ENCODE measurements around the gene NOTCH4. TPM values are rescaled to one million over a fixed set of nuclear protein-coding genes. Genes with fewer than 3 reads are reported as not detected.

Gene NOTCH4
- total RNA-seq, 1 experiment from 2014 or later = 0.43 TPM

DNA sequence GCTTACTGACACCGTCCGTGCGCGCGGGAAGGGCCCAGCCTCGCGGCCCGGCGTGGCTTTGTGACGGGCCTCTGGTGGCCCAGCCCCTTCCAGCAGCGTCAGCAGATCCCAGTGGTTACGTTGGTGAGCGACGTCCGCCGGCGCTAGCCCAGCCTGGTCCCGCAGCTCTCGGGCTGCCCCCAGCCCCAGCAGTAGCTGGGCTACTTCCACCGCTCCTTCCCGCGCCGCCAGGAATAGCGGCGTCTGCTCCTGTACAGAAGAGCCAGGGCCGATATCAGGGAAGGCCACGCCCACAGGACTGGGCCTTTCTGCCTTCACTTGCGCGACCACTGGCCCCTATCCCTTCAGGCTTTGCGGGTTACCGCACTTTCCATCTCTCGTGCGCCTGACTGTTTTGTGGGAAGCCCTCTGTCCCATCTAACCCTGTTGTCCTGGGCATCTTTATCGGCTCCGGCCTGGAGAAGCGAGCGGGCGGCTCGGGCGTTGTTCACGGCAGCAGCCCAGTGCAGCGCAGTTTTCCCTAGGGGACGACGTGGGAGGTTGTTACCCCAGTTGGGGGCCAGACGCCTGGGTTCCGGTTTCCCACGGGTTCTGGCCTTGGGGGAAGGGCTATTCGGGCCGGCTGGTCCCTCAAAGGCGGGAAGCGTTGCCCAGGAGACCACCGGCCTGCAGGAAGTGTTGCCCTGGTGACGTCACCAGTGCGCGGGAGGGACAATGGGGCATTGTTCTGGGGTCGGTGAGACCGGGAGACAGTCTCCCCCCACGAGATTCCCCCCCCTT lies 27.8 kb downstream of the NOTCH4 start:
- peaks cover 16% of the 10 kb centered on the region for H3K4me1 Mint-ChIP-seq (ENCODE audit: low read depth, unreplicated experiment)
- no peaks in the 10 kb centered on the region for H3K27me3 Mint-ChIP-seq (ENCODE audit: insufficient read depth, unreplicated experiment)
- peaks cover 12% of the 10 kb centered on the region for H3K4me1 ChIP-seq
- DNase-seq = peak; percentile 77 to 85
- no peaks in the 10 kb centered on the region for H3K9me3 ChIP-seq
- TSS peak; percentile 86 for BruUV-seq (replicated peaks)
- peak overlapping the region; percentile 95 for H3K4me3 ChIP-seq (ENCODE audit: low read depth, low read length)
- no peaks in the 10 kb centered on the region for H3K27me3 ChIP-seq (replicated peaks; ENCODE audit: control insufficient read depth, insufficient read depth, low read length)
- H3K27ac Mint-ChIP-seq (ENCODE audit: unreplicated experiment) = peak overlapping the region; percentile 99
- H3K36me3 Mint-ChIP-seq (ENCODE audit: insufficient read depth, unreplicated experiment) = peaks cover 16% of the 10 kb centered on the region
- TF ChIP-seq, protein P1, sequence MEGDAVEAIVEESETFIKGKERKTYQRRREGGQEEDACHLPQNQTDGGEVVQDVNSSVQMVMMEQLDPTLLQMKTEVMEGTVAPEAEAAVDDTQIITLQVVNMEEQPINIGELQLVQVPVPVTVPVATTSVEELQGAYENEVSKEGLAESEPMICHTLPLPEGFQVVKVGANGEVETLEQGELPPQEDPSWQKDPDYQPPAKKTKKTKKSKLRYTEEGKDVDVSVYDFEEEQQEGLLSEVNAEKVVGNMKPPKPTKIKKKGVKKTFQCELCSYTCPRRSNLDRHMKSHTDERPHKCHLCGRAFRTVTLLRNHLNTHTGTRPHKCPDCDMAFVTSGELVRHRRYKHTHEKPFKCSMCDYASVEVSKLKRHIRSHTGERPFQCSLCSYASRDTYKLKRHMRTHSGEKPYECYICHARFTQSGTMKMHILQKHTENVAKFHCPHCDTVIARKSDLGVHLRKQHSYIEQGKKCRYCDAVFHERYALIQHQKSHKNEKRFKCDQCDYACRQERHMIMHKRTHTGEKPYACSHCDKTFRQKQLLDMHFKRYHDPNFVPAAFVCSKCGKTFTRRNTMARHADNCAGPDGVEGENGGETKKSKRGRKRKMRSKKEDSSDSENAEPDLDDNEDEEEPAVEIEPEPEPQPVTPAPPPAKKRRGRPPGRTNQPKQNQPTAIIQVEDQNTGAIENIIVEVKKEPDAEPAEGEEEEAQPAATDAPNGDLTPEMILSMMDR (IDR thresholded peaks at IDR 0.05; ENCODE audit: insufficient read depth in 1 of 2, low read depth in 1 of 2, low read length in 1 of 2, severe bottlenecking in 1 of 2, unreplicated experiment in 1 of 2) = peak in 1 of 2 experiments; percentile 7
- intact Hi-C loops (cut with micrococcal nuclease; ENCODE audit: unreplicated experiment) = loop anchor here (1.0 to 10.0 kb wide), 4 partner anchors 19 to 769 kb away; partner anchors contain the start of genes BRD2 and PPT2
- CTCF ChIA-PET = interaction anchor here (0.5 to 1.7 kb wide), 24 partner anchors 10 to 789 kb away, joined by 3 to 24 read pairs (median 4); partner anchors contain the start of genes ATF6B, FKBPL, PRRT1 and RNF5
- POLR2A ChIA-PET = interaction anchor here (0.5 to 1.5 kb wide), 15 partner anchors 9 to 776 kb away, joined by 3 to 29 read pairs (median 4); partner anchors contain the start of genes AGPAT1, ATF6B, DXO and FKBPL
- H3K4me3 Mint-ChIP-seq (ENCODE audit: unreplicated experiment) = peak overlapping the region; percentile 94
- H3K36me3 ChIP-seq (ENCODE audit: control insufficient read depth, insufficient read depth, low read length) = no peaks in the 10 kb centered on the region
- H3K9me3 Mint-ChIP-seq (ENCODE audit: unreplicated experiment) = no peaks in the 10 kb centered on the region

DNA sequence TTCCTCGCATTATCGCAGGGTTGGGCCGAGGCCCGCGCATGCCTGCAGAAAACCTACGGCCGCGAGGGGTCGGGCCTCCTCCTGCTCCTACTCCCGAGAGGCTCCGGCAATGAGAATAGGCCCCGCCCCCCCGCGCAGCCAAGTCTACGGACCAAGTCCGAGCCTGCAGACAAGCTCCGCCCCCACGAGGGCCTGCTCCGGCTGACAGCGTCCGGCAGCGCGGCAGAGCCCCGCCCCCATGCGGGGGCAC lies 28.3 kb downstream of the NOTCH4 start:
- no peaks in the 10 kb centered on the region for H3K36me3 ChIP-seq (ENCODE audit: control insufficient read depth, insufficient read depth, low read length)
- peaks cover 15% of the 10 kb centered on the region for H3K4me1 ChIP-seq
- H3K4me3 Mint-ChIP-seq (ENCODE audit: unreplicated experiment) = peak overlapping the region; percentile 94
- CTCF ChIA-PET = interaction anchor here (0.5 to 1.7 kb wide), 24 partner anchors 11 to 789 kb away, joined by 3 to 24 read pairs (median 4); partner anchors contain the start of genes ATF6B, FKBPL, PRRT1 and RNF5
- H3K27me3 Mint-ChIP-seq (ENCODE audit: insufficient read depth, unreplicated experiment) = no peaks in the 10 kb centered on the region
- H3K4me3 ChIP-seq (ENCODE audit: low read depth, low read length) = peak overlapping the region; percentile 95
- peak; percentile 100 for DNase-seq
- POLR2A ChIA-PET = interaction anchor here (0.5 to 1.5 kb wide), 14 partner anchors 9 to 1004 kb away, joined by 3 to 29 read pairs (median 6); partner anchors contain the start of genes AGPAT1, ATF6B, FKBPL and NEU1
- intact Hi-C loops (cut with micrococcal nuclease; ENCODE audit: unreplicated experiment) = loop anchor here (1.0 to 10.0 kb wide), 4 partner anchors 18 to 769 kb away; partner anchors contain the start of genes BRD2 and PPT2
- H3K4me1 Mint-ChIP-seq (ENCODE audit: low read depth, unreplicated experiment) = peaks cover 16% of the 10 kb centered on the region
- peak overlapping the region; percentile 99 for H3K27ac Mint-ChIP-seq (ENCODE audit: unreplicated experiment)
- H3K9me3 ChIP-seq = no peaks in the 10 kb centered on the region
- TF ChIP-seq, protein P1 (IDR thresholded peaks at IDR 0.05; ENCODE audit: insufficient read depth in 1 of 2, low read depth in 1 of 2, low read length in 1 of 2, severe bottlenecking in 1 of 2, unreplicated experiment in 1 of 2) = peak; percentile 17 to 70
- no TSS peak for BruUV-seq (replicated peaks)
- no peaks in the 10 kb centered on the region for H3K9me3 Mint-ChIP-seq (ENCODE audit: unreplicated experiment)
- H3K27me3 ChIP-seq (replicated peaks; ENCODE audit: control insufficient read depth, insufficient read depth, low read length) = no peaks in the 10 kb centered on the region
- peaks cover 16% of the 10 kb centered on the region for H3K36me3 Mint-ChIP-seq (ENCODE audit: insufficient read depth, unreplicated experiment)

DNA sequence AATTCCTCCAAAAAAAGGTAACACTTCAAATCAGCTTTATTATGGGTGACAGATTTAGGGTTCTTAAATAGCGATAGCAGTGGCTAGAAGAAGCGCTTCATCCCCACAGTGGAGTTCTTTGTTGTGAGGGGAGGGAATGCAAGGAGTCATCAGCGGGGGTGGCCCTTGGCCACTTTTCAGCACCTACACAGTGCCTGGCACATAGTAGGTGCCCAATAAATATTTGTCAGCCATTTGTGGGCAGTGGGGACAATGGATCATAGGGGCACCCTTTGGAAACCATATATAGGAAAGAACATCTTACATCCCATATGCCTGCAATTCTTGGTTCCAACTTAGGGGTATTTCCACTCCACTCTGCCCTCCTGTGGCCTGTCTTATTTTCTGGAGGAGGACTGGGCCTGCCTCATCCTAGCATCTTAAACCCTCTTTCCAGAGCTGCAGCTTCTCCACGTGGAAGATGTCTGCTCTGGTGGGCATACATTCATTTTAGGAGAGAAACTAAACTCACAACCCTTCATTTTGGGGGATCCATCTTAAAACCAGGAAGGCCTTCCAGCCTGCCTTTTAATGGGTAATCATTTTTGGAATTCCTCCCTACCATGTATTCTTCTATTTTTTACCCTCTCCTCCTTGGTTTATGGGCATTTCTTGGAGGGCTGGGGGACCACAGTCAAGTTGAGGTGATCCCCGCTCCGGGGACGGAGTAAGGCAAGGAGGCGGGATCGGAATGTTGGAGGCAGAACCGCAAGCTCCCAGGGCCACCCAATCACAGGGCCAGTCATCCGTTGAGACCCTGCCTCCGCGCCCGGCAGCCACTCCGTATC lies 28.8 kb downstream of the NOTCH4 start:
- Mint-ChIP-seq H3K27ac (ENCODE audit: unreplicated experiment) (peak overlapping the region; percentile 99), H3K27me3 (ENCODE audit: insufficient read depth, unreplicated experiment) (no peaks in the 10 kb centered on the region), H3K4me3 (ENCODE audit: unreplicated experiment) (peak overlapping the region; percentile 94), H3K9me3 (ENCODE audit: unreplicated experiment) (no peaks in the 10 kb centered on the region), H3K36me3 (ENCODE audit: insufficient read depth, unreplicated experiment) (peaks cover 16% of the 10 kb centered on the region), H3K4me1 (ENCODE audit: low read depth, unreplicated experiment) (peaks cover 16% of the 10 kb centered on the region)
- intact Hi-C loops (cut with micrococcal nuclease; ENCODE audit: unreplicated experiment) = loop anchor here (1.0 to 10.0 kb wide), 4 partner anchors 18 to 770 kb away; partner anchors contain the start of genes BRD2 and PPT2
- ChIA-PET POLR2A (interaction anchor here (0.5 to 1.5 kb wide), 14 partner anchors 8 to 1005 kb away, joined by 3 to 29 read pairs (median 6); partner anchors contain the start of genes AGPAT1, ATF6B, FKBPL and NEU1), CTCF (interaction anchor here (0.5 to 1.7 kb wide), 22 partner anchors 11 to 777 kb away, joined by 3 to 24 read pairs (median 4); partner anchors contain the start of genes ATF6B, FKBPL, PRRT1 and RNF5)
- Histone ChIP-seq H3K36me3 (ENCODE audit: control insufficient read depth, insufficient read depth, low read length) (no peaks in the 10 kb centered on the region), H3K4me1 (peaks cover 15% of the 10 kb centered on the region), H3K4me3 (ENCODE audit: low read depth, low read length) (peak overlapping the region; percentile 43), H3K27me3 (replicated peaks; ENCODE audit: control insufficient read depth, insufficient read depth, low read length) (no peaks in the 10 kb centered on the region), H3K9me3 (no peaks in the 10 kb centered on the region)
- BruUV-seq (replicated peaks) = TSS peak; percentile 99
- TF ChIP-seq, protein P1 (IDR thresholded peaks at IDR 0.05; ENCODE audit: insufficient read depth in 1 of 2, low read depth in 1 of 2, low read length in 1 of 2, severe bottlenecking in 1 of 2, unreplicated experiment in 1 of 2) = peak; percentile 39 to 46
- DNase-seq = peak; percentile 45 to 52

Measured in Caco-2 (cell line).